Measurements from ENCODE around the gene CTIF.

GRCh38 chr18:48781163-48781987 lies 242.5 kb downstream of the CTIF start:
- no peak for TF ChIP-seq CTCF (IDR thresholded peaks at IDR 0.05)
- TF ChIP-seq POLR2A (IDR thresholded peaks at IDR 0.05) = no peak
- peak; percentile 36 to 59 for TF ChIP-seq POLR2AphosphoS5 (IDR thresholded peaks at IDR 0.05; ENCODE audit: insufficient read depth in 1 of 2, low read depth in 1 of 2)
